Measurements from ENCODE around the gene ERGIC3.

DNA sequence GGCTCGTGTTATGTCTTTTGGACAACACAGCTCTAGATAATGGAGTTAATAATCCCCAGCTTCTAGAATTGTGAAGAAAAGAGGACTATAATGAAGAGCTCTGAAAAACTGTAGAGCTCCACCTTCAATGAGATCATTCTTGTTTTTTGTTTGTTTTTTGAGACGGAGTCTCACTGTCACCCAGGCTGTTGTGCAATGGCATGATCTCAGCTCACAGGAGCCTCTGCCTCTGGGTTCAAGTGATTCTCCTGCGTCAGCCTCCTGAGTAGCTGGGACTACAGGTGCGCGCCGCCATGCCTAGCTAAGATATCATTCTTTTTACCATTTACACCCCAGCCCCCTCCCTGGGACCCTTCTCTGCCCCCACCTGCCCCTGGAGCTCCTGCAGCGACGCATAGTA lies 36.6 kb downstream of the ERGIC3 start:
- TF ChIP-seq CTCF (IDR thresholded peaks at IDR 0.05) (no peak), POLR2A (IDR thresholded peaks at IDR 0.05) (no peak)

All from vagina (tissue), 2 donors.